Ovary (tissue), 3 donors: ENCODE data around the gene FER.

ENCODE experiments used
- CTCF ChIP-seq, 3 donors: fragments of 450-650 bp in 2 of 3; fragments of 200-600 bp in 1 of 3; IDR thresholded peaks; one replicate each; pipeline versions ENCODE4 v1.5.1 to v1.8.0; 2016 to 2022; ENCODE audit warnings: antibody characterized with exemption in 3 of 3, mild to moderate bottlenecking in 1 of 3
- EP300 ChIP-seq: sonication (generic); formaldehyde crosslinking; IDR thresholded peaks from one replicate; pipeline ENCODE4 v1.6.1; 2017; ENCODE audit warnings: antibody characterized with exemption
- POLR2A ChIP-seq: fragments of 450-650 bp; IDR thresholded peaks from one replicate; pipeline ENCODE4 v1.6.1; 2017; ENCODE audit warnings: antibody characterized with exemption, mild to moderate bottlenecking, moderate library complexity
- donor health status: DM: no; HTN: no; CAD: no.

GRCh38 chr5:109038209-109038840 is 290.6 kb downstream of the FER start:
- TF ChIP-seq CTCF (IDR thresholded peaks at IDR 0.05) (no peak), EP300 (no peak), POLR2A (no peak)
